Measurements from ENCODE around the gene MAEA.

DNA sequence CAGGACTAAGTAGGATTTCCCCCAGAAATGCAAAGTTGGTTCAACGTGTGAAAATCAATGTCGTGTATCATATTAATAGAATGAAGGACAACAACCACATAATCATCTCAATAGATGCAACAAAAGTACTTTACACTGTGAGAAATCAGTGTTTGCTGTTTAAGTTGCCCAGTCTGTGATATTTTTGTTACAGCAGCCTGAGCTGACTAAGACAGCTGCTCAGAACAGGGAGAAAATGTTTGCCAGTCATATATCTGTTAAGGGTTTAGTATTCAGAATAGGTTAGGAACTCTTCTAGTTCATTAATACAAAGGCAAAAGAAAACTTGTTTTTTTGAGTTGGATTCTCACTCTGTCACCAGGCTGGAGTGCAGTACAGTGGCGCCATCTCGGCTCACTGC lies 12.5 kb downstream of the MAEA start:
- TF ChIP-seq CTCF (IDR thresholded peaks at IDR 0.05; ENCODE audit: borderline replicate concordance, extremely low read depth, low read length, poor library complexity, severe bottlenecking) (no peak), EZH2 (IDR thresholded peaks at IDR 0.05; ENCODE audit: borderline replicate concordance, low read depth, low read length, severe bottlenecking) (no peak)
